AG09309 (cell line): Measurements from ENCODE around the gene AMY1C.

Experiments
- DNase-seq: peaks from one replicate; pipeline ENCODE4 v3.0.0-alpha.2; 2010; ENCODE audit warnings: low read depth
- H3K4me3 ChIP-seq: 2 replicates; pipeline ENCODE4 v1.5.1; 2011; ENCODE audit warnings: mild to moderate bottlenecking, low read depth, low read length, moderate library complexity; ENCODE audit not compliant: control insufficient read depth
- TF ChIP-seq, protein P1 (sequence below): IDR thresholded peaks from 2 replicates; pipeline ENCODE4 v1.5.1; 2011; ENCODE audit warnings: mild to moderate bottlenecking, low read depth, low read length, inconsistent platforms; ENCODE audit not compliant: insufficient read depth, control insufficient read depth; ENCODE audit errors: missing control alignments

The AMY1C gene

GRCh38 chr1:103783944-103784377 is 34.3 kb downstream of the AMY1C start:
- H3K4me3 ChIP-seq, result no peak overlapping the region
- TF ChIP-seq, protein P1, sequence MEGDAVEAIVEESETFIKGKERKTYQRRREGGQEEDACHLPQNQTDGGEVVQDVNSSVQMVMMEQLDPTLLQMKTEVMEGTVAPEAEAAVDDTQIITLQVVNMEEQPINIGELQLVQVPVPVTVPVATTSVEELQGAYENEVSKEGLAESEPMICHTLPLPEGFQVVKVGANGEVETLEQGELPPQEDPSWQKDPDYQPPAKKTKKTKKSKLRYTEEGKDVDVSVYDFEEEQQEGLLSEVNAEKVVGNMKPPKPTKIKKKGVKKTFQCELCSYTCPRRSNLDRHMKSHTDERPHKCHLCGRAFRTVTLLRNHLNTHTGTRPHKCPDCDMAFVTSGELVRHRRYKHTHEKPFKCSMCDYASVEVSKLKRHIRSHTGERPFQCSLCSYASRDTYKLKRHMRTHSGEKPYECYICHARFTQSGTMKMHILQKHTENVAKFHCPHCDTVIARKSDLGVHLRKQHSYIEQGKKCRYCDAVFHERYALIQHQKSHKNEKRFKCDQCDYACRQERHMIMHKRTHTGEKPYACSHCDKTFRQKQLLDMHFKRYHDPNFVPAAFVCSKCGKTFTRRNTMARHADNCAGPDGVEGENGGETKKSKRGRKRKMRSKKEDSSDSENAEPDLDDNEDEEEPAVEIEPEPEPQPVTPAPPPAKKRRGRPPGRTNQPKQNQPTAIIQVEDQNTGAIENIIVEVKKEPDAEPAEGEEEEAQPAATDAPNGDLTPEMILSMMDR, result no peak
- no peak for DNase-seq

DNA sequence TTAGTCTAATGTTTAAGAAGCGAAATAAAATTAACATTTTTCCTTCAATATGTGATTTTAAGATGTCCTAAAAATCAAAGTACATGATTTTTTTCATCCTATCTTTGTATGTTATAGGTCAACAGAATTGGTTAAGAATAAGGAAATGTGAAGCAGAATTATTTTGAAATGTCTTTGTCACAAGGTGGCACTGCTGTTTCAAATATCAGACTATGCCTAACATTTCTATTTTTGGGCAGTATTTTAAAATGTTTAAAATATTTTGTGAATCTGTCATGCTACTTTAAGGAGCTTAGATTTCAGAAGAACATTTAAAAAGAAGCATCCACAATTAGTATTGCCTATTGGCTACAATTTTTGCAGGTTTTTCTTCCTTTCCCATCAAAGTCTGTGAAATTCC is 38.7 kb downstream of the AMY1C start:
- TF ChIP-seq, protein P1, result no peak
- no peak for DNase-seq
- no peak overlapping the region for H3K4me3 ChIP-seq

DNA sequence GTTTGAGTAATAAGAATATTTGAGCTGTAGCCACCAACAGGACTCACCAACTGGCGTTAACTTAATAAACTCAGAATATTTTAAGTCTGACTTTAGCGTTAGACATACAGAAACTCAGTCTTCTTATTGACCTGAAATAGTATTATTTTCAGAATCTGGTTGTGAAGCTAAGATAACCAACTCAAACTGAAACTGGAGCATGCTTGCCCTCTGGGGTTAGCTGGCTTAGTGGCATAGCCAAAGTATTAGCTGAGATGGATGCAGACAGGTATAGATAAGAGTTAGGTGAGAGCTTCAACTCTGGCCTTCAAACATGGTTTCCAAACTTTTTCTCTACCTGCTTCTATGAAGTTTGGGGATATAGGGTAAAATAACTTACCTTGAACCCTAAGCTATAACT is 40.5 kb downstream of the AMY1C start:
- TF ChIP-seq, protein P1, result no peak
- H3K4me3 ChIP-seq, result no peak overlapping the region
- no peak for DNase-seq
